Stimulated activated CD4-positive, alpha-beta T cell treated with anti-CD3 and anti-CD28 coated beads, TNF-alpha, amount 100 ng/mL, for 4 hours (primary cell): ENCODE measurements around the gene FOXC2.
A peak's percentile ranks its signal among the peaks of the same experiment; 100 is the strongest.

Experiments used
- DNase-seq, 3 experiments: peaks; one replicate each; pipeline ENCODE4 v3.0.0-alpha.2; 2020; ENCODE audit warnings: low read depth in 3 of 3

The FOXC2 gene

DNA sequence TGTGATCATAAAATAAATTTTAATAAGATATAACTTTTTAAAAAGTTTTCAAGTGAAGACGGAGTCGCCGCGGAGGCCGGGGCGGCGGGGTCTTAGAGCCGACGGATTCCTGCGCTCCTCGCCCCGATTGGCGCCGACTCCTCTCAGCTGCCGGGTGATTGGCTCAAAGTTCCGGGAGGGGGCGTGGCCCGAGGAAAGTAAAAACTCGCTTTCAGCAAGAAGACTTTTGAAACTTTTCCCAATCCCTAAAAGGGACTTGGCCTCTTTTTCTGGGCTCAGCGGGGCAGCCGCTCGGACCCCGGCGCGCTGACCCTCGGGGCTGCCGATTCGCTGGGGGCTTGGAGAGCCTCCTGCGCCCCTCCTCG is at the start of gene FOXC2:
TSS of gene FOXC2 (plus strand) at position 229 of the 365 bp plus-strand sequence. CDS start 507 bp downstream, outside the sequence.
- no peak for DNase-seq

DNA sequence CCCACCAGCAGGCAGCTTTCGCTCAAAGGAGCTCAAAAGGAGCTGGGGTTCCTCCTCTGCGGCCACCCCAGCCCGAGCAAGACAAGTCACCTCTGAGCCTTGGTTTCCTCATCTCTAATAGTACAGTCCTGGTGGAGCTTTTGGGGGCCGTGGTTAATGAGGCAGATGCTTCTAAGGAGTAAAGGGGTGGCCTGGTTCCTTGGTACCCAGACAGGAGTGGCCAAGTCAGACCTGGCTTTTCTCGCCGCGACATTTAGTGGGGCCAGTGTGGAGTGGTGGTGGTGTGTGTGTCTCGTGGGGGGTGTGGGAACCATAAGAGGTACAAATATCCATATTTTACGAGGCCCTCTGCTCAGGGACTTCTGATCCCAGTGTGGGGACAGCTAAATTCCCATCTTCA is 49.6 kb upstream of the FOXC2 start:
- DNase-seq, result no peak

DNA sequence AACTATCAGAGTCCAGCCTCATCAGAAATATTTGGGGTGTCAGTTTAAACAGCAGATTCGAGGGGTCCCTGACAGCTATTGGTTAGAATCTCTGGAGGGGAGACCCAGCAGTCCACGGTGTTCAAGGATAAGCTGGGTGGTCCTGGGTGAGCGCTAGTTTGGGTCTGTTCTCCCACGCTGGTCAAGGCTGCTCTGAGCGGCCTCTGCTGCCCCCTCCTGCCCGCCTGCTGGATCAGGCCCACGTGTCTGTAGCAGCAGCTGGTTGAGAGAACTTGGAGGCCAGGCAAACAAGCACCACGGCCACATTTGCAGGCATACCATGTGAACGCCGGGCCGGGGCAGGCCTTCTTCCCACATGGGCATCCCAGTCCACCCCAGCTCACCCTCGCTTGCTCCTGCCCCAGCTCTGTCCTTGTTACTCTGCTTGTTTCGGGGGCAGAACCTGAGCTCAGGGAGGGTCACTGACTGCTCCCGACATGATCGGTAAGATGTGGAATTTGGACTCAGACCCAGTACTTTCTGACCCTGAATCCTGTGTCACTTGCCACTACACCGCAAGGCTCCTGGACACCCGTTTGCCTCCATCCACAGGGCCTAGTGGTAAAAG is 48.9 kb upstream of the FOXC2 start:
- no peak for DNase-seq

DNA sequence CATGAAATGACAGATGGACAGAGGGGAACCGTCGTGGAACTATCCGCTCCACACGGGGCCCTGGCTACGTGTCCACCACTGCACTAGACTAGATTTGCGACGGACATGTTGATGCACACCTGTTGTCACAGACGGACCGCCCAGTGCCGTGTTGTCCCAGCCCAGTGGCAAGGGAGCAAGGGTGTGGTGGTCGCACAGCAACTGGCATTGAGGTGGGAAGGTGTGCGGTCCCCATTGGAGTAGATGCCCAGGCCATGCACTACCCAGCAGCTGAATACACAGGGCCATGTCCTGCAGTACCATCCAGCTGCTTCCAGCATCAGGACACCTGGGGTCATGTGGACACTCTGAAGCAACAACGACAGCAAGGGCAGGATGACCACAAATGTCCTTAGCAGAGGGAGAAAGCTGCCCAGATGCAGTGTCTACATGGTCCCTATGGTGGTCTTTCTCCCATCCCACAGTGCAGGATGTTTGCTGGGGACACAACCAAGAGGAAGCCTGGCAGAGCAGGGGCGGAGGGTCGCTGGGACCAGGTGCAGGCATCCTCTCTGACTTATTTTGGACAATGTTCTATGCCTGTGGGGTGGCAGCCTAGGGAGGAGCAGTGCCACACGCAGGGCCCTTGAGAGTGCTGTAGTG is 47.5 kb upstream of the FOXC2 start:
- DNase-seq, result no peak

DNA sequence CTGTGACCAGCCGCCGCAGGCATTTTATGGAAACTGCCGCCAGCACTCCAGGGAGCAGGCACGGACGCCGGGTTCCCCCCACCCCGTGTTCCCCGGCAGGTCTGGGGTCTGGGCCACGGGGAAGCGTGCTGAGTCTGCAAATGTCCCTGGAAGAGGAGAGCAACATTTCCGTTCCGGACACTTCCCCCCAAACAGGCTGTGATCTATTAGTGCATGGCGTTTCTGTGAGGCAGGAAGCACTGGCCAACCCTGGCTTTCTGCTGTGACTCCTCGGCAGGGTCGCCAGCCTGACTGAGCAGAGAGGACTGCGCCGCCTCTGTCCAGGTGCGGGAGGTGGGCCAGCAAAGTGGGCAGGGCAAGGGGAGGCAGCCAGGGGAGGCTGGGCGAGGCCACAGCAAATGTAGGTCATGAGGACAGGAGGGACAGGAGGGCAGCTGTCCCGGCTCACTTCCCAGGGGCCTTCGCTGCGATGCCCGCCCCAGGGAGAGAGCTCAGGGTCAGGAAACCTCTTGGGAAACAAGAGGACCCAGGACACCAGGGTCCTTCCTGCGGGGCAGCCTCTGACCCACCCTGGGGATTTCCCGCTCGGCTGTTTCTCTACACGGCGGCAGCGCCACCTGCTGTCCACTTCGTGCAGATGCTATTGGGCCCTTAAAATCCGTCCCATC is 46.8 kb upstream of the FOXC2 start:
- DNase-seq, result peak in 2 of 3 experiments; percentile 21 to 29

DNA sequence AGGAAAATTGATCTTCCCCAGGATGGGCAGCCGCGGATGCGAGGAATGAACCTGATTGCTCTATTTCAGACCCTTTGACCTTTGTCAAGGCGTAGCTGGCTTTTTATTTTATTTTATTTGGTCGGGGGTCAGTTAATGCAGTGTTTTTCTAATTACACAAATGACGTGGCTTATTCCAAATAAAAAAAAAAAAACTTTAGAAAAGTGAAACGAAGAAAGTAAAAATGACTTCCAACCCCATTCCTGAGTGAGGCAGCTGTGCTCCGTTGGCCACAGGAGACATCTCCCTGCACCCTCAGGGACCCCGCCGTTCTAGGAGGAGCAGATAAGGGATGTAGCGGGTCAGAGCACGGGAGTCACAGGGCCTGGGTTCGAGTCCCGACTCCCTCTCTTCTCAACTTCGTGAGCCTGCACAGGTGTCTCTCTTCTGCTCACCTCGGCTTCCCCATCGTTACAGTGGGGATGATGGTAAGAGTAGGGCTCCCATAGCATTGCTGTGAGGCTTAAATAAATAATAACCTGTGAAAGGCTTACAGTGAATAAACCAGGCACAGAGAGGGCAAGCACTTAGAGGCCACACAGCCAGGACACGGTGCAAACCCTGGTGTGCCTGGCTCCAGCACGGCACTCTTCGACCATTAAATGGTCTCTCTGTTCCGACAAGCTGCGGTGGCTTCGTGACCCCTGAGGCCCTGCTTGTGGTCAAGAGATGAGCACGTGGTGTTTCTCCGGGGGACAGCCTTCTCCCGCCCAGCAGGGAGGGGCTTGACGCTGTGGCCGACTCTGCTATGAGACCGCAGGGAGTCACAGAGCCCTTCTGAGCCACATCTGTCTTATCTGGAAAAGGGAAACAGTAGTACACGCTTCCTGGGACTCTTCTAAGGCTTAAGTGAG is 46.1 kb upstream of the FOXC2 start:
- DNase-seq, result no peak

DNA sequence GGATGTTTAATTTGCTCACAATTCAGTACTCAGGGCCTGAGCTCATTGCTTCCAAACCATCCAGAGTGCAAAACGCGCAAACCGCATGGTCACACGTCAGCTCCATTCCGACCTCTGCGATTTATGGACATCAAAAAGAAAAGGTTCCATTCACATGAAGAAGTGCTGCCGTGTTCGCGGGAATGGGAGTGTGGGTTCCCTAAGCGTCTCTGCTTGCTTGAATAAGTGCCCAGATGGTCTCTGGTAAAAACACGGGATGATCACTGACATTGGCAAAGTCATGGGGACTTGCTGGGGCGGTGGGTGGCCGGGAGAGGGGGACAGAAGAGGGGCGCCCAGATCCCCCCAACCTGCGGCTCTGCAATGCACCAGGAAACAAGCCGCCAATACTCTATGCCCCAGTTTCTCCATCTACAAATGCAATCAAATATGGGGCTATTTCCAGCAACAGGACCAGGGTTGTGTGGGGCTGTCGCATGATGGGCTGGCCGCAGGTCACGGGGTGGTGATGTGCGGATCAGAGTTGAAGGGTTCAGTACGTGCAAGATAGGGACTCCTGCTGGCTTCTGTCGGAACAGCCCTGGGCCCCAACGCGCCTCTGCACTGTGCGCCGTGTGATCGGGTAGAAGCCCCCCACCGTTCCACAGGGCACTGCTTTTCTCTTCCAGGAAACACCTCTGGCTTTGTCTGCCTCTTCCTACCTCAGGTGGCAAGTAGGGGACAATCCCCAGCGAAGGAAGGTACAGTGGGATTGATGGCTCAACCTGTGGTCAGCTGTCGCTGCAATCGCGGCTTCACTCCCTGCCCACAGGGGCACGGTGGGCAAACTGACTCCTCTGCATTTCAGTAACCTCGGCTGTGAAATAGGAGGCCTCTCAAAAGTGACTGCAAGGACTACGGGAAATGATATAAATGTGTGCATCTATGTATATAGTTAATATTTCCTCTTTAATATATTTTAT is 45.1 kb upstream of the FOXC2 start:
- DNase-seq, result no peak

DNA sequence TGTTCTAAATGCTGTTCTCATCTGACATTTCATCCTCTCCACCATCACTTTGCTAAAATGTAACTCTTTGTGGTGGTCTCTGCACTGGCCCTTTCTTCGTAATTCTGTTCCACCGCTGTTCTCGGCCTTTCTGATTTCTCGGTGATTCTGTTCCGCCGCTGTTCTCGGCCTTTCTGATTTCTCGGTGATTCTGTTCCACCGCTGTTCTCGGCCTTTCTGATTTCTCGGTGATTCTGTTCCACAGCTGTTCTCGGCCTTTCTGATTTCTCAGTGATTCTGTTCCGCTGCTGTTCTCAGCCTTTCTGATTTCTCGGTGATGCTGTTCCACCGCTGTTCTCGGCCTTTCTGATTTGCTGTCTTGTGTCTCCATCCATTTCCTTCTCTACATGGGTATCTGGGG is 44.0 kb upstream of the FOXC2 start:
- DNase-seq, result no peak

DNA sequence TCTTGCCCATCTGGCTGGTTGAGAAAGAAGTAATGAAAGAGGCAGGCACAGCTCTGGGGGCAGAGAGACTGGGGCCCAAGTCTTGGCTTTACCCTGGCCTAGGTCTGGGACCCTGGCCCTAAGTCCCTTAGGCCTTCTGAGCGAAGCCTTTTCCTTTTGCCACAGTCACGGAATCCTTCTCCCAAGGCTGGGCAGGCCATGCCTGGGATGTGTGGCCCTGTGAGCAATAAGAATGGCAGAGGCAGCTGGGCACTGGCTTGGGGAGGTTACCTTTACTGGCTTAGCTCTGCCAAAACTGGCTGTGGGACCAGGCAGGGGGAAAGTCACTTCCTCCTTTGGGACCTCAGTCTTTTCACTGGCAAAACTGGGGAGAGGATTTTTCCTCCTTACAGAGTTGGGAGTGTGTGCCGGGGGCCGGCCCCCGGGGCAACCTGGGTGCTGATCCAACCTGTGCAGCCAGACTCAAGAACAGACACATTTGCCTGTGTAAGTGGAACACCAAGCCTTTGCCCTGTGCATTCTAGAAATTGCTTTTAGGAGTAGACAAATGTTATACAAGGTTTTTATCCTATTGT is 43.4 kb upstream of the FOXC2 start:
- DNase-seq, result no peak

DNA sequence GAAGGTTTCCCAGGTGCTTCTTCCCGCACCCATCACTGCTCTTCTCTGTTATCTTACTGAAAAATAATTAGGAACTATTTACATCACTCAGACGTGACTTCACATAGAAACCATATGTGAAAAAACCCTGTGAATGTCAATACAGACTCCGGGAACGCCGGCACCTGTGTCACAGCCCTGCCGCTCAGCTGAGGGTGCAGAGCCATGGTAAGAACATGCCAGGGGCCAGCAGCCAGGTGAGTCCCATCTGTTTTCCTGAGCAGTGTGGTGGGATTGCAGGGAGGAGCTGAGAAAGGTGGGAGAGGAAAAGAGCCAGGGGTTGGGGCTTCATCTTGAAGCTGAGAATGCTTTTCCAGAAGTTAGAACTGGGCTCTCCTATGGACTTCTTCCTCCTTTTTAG is 42.6 kb upstream of the FOXC2 start:
- DNase-seq, result no peak

DNA sequence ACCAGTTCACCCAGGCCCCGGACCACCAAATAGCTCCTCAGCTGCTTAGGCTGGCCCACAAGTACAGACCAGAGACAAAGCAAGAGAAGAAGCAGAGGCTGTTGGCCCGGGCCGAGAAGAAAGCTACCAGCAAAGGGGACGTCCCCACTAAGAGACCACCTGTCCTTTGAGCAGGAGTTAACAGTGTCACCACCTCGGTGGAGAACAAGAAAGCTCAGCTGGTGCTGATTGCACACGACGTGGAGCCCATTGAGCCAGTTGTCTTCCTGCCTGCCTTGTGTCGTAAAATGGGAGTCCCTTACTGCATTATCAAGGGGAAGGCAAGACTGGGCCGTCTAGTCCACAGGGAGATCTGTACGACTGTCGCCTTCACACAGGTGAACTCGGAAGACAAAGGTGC is 40.9 kb upstream of the FOXC2 start:
- DNase-seq, result no peak

DNA sequence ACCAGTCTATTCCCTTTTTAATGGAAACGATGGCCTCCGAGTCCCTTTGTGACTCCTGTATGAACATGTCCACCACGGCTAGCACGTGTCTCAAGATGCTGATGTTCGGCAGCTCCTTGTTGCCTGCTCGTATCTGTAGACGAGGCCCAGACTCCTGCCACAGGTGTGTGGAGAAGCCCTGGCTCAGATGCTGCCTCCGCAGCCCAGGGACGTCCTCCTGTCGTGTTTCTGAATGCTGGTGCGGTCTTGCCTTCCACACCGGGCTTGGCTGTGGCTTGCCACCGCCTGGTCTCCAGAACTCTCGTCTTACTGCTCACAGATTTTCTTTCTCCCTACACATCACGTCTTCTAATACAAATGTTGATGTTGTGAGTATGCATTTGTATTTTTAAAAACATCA is 39.3 kb upstream of the FOXC2 start:
- DNase-seq, result no peak

DNA sequence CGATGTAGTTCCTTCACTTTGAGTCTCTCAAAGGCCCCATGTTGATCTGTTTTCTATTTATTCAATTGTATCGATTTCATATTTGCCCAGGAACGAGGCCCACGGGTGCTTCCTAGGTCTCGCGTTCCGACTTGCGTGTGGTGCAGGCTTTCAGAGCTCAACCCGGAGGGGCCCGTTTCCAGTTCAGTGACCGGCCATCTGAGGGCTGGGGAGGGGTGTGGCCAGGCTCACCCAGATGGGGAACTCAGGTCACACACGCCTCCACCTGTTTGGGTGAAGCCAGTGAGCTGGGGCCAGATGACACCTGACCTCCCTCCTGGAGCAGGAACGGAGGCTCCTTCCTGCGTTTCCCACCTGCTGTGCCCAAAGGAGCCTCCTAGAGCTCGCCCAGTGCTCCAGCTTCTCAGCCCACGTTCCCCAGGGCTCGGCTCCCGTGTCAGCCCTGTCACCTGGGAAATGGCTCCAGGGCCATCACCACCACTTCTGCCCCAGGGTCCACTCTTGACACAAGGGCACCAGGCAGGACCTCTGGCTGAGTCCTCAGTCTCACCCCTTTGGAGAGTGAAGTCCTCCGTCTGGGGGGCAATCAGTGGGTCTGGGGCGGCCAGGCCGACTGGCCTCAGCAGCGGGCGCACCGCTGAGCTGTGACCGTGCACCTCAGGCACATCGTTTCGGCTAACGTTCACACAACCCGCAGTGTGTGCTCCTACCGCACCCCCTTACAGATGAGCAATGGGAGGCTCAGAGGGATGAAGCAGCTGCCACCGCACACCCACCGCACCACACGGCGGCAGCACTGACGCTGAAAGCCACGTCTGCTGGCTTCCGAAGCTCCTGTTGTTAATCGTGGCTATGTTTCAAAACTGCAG is 38.3 kb upstream of the FOXC2 start:
- DNase-seq, result no peak

DNA sequence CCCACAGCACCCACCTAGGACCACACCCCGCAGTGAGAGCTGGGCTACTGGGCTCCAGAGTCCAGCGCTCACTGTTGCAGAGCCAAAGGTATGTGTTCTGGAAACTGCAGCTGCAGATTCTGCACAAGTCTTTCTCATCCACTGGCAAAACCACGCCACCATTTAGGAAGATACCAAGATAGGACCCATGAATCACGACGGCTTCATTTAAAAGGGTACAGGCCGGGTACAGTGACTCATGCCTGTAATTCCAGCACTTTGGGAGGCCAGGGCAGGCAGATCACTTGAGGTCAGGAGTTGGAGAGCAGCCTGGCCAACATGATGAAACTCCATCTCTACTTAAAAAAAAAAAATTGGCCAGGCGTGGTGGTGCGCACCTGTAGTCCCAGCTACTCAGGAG is 37.5 kb upstream of the FOXC2 start:
- DNase-seq, result no peak

DNA sequence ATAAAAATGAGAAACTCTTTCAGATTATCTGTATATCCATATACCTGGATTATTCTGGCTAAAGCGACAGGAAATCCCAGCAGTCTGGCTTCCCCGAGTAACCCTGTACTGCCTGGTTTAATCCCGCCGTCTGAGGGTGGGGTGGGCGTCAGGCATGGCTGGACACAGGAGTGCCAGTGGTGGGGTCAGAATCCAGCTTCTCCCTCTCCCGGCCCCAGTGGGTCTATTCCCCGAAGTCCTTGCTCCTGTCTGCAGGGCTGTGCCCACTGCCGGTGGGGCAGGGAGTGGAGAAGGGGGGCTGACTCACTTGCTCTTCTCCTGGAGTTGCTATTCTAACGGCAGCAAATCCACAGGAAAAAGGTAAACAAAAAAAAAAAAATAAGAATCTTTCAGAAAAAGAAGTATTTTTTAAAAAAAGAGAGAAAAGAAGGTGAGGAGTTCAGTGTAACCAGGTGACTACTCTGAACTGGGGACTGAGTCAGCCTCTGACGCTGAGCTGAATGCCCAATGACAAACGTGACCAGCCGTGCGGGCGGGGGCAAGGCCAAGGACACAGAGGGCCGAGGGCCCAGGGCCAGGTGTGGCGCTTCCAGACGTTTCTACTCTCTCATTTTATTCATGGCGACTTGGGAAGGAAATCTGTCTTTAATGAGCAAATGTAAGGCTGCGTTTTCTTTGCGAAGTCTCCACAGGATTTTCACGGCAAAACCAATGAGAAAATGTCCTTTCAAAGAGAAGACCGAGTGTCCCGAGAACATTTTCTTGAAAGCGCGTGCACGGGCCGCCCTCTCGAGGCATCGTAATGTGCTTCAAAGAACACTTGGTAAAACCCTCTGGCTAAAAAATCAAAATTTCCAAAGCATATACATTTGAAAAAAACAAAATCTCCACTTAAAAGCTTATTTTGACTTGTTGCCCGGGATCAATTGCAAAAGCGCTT is 36.1 kb upstream of the FOXC2 start:
- no peak for DNase-seq

DNA sequence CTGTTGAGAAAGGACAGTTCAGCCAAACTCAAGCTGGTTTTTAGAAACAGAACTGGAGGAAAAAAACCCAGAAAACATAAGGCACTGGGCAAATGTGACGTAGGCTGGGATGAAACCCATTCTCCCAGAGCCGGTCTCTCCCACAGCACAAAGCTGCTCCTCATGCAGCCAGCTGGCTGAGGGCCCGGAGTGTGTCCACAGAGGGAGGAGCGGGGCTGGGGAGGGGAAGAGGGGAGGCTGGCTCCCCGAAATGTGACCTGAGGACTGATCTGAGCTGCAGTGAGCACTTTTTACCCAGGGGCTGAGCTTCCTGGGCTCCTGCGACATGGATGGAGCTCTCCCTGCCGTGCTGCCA is 35.5 kb upstream of the FOXC2 start:
- DNase-seq, result no peak

DNA sequence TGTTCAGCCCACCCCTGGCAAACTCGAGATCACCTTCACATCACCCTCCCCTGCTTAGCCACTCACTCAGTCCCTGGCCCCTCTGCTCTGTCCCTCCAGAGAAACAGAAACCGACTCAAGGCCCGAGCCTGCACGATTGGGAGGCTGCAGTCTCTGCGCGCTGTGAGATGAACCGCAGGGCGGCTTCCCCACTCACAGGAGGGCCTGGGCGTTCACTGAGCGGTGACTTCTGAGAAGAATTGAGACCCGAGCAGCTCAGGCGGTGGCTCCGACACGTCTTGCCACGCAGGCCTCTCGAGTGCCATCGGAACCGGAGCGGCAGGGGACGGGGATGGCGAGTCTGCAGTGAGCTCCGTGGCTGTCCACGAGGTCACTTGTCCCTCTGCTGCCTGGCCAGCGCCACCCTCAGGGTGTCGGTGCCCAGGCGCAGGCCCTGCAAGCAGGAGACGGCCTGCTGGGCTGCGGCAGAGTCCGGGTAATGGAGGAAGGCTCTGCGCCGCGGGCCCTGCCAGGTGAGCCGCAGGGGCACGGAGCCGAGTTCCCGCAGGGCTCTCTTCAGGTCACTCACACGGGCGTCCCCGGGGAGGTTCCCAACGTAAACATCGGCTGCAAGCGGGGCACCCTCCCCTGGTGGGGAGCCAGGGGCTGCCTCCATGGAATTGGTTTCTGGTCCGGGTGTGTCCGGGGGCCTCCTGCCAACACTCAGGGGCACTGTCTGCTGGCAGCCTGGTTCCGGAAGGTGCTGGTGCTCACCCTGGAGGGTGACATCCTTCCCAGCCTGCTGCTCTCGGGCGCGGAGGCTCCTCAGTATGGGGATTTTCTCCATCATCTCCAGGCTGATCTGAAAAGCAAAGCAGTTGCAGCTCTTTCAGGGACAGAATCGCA is 34.7 kb upstream of the FOXC2 start:
- no peak for DNase-seq

DNA sequence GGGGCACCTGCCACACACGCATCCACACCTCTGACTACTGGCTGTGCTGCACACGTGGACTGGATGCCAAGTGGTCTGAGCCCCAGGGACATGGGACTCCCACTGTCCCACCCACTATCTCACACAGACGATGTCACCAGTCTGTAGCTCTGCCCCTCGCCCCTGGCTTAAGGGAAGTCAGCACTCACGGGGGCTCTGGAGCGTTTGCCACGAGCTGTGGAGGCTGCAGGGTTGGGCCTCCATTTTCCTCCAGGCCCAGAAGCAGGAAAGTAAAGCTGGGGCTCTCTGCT is 34.2 kb upstream of the FOXC2 start:
- DNase-seq, result no peak
